GDM1 (cell line): ENCODE measurements around the gene CFAP45.
A peak's percentile ranks its signal among the peaks of the same experiment; 100 is the strongest.
"Not testable (repeated sequence)": the region's sequence is repeated elsewhere in the genome, so short reads cannot be mapped to it uniquely, and the experiment has no call there.

ENCODE experiments used
- DNase-seq: peaks from one replicate; lab custom pipeline; 2025; lab: John Stamatoyannopoulos, UW

Gene CFAP45

DNA sequence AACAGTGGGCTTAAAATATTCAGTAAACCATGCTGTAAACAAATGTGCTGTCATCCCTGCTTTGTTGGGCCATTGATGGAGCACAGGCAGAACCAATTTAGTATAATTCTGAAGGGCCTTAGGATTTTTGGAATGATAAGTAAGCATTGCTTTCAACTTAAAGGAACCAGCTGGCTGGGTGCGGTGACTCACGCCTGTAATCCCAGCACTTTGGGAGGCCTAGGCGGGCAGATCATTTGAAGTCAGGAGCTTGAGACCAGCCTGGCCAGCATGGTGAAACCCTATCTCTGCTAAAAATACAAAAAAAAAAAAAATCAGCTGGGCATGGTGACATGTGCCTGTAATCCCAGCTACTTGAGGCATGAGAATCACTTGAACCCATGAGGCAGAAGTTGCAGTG is 4.1 kb upstream of the CFAP45 start:
- DNase-seq, result not testable (repeated sequence)

DNA sequence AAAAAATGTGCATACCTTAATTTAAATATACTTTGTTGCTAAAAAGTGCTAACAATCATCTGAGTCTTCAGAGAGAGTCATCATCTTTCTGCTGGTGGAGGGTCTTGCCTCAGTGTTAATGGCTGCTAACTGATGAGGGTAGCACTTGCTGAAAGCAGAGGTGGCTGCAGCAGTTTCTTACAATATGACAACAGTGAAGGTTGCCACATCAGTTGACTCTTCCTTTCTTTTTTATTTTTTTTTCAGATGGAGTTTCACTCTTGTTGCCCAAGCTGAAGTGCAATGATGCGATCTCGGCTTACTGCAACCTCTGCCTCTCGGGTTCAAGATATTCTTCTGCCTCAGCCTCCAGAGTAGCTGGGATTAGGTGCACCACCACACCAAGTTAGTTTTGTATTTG is 2.6 kb upstream of the CFAP45 start:
- DNase-seq, result no peak

DNA sequence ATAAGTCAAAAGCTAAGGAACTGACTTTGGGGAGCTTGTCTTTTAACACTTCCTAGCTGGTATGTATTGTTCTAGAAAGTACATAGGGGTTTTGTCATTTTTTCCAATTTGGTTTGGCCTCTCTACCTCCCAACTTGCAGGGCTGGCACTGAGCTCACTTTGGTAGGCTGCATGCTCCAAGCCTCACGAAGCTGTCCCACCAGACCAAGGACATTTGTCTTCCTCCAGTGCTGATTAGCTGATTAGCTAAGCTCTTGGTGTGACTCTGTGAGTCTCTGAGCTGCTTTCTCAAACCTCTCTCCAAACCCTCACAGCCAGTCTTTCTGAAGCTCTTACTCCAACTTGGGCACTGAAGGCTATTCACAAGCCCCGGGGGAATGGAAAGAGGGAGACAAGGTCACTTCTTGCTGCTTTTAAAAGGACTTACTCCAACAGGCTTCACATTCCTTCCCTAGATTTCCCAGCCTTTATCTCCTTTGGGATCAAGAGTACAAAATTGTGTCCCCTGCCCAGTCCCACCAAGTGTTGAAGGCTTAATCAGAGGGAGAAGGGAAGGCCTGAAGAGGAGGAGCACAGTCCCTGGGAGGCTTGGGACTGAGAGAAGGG is 893 bp upstream of the CFAP45 start:
- DNase-seq, result no peak

DNA sequence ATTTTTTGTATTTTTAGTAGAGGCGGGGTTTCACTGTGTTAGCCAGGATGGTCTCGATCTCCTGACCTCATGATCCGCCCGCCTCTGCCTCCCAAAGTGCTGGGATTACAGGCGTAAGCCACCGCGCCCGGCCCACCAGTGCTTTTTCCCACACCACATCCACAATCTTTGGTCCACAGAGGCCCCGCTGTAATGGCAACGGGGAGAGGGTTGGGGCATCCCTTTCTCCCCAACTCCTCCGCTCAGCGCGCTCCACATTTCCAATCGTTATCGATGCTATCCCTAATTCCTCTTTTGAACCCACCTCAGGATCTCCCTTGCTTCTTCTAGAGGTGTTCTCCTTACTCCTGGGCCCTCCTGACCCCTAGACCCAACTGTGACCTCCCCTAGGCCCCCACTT is 331 bp downstream of the CFAP45 start:
- not testable (repeated sequence) for DNase-seq

DNA sequence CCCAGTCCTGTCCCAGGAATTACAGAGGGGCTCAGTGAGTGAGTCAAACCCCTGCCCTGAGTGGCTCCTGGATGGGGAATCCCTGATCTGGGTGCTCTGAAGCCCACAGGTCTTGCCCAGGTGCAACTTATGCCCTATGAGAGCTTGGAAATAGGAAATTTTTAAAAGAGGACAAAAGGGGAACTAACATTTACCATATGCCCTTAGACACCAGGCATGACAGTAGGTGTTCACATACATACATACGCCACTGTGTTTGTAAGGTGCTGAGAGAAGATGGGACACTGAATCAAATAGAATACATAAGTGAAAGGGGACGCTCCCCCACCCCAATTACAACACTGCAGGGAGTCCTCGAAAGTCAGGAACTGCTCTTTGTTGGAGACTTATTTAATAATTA is 1.4 kb downstream of the CFAP45 start:
- no peak for DNase-seq

DNA sequence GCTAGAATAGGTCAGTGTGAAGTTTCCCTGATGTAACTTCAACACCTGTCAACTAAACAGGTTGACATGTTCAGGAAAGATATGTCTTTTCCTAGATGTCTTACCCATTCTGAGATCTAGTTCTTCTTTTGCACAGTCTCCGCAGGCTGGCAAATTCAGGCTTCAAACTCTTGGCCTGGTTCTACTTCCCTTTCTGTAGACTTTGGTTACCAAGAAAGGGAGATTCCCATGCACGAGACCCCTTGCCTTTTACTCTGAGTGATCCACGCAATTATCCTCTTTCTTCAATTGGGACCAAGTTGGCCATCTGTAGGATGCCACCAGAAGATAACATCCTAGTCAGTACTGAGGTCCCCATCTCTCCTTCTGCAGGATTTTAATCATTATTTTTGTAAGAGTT is 2.0 kb downstream of the CFAP45 start:
- peak; percentile 49 for DNase-seq

DNA sequence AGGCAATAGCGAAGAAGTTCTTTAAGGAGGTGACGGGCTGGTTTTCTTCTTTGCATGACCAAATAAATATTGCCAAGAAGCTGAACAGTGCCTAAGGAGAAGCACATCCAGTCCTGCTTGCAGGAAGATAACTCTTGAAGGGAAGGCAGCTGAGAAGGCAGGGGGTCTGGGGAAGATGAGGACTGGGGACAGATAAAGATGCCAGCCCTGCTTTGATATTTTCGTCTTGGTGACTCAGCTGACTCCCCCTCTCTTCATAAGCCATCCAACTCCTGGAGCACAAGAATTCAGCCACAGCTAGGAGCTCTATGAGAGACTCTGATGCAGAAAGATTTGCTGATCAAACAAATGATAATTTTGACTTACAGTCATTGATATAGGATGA is 3.4 kb downstream of the CFAP45 start:
- no peak for DNase-seq

DNA sequence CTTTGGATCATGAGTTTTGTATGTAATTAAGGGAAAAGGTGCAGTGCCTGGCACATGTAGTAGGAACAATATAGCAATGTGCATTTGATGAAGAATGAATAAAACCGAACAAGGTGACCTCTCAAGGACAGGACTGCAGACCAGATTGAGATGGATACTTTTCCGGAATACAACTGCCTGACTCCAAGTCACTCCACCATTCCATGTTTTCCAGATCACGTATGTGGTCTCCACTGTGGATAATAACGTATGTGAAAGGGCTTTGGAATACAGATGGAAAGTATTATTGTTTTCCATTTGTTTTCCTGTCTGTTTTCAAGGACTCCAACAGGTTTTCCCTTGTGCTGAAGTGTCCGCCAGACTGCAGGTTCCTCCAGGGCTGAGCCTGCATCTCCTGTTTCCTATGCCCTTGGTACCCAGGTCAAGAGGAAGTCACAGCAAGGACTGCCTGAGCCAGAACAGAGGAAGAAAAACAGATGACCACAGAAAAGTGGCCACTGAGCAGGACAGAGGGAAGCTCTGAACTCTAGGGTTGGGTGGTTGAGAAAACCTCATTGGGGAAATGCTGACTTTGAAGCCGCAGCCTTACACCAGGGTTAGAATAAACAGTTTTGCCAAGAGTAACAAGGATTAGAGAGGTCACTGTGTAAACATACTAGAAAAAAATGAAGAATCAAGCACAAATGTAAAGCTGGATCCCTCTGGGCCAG is 4.0 kb downstream of the CFAP45 start:
- DNase-seq, result no peak

DNA sequence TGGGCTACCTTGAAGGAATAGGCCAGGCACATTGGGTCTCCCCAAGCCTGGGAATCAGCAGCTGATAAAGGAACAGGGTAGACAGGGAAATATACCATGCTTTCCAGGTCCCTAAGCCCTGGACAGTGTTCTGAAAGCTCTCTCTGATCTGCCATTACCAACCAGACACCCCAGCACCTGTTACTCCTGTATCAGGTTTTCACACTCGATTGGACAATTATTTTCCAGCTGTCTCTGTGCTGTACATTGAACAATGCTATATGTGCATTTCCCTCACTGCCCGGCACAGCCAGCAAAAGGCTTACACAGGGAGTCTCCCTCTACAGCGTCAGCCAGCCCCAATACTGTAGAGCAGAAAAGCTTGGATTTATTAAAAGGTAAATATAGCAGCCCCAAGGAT is 4.7 kb downstream of the CFAP45 start:
- no peak for DNase-seq

DNA sequence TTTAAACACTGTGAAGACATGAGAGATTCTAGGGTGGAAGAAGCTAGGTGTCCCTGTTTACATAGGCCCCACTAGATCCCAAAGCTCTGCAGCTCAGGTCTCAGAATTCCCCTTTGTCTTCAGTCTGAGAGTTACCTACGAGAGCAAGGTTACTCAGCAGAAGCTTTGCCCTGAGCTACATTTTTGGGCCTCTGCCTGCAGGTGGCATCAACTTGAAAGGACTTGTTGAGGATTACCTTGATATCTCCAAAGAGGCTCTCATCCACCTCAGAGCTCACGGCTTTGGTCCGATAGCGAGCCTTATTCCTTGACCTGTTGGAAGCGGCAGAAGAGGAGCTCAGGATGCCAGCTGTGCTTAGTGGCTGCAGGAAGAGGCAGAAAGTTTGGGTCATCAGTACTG is 7.0 kb downstream of the CFAP45 start:
- DNase-seq, result no peak

DNA sequence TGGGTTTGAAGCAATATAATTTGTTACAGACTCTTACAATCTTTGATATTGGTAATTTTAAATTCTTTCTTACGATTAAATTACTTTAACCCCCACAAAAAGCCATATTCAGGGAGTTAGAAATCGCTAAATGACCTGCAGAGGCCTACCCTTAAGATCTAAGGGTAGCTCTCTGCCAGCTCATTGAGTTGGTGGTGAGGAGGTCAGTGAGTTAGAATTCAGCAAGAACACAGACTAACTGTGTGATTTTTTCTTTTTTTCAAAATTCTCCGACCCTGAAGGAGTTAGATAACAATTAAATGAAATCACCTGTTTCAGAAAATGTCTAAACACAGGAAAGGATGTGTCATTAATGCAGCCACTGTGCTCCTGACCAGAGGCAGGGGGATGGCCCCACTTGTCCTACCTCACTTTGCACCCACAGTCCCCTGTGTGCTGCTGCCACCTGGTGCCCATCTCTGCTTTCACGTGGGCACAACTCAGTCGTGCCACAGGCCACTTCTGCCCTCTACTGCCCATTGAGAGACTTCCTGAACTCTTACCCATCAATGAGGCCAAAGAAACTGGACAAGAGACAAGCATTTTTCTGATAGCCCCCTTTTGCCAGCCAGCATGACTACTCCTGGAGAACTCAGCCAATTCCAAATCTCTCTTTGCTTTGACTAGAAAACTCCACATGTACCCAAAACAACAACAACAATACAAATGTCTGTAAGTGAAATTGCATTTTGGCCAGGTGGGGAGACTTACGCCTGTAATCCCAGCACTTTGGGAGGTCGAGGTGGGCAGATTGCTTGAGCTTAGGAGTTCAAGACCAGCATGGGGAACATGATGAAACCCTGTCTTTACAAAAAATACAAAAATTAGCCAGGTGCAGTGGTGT is 8.4 kb downstream of the CFAP45 start:
- peak; percentile 74 for DNase-seq

DNA sequence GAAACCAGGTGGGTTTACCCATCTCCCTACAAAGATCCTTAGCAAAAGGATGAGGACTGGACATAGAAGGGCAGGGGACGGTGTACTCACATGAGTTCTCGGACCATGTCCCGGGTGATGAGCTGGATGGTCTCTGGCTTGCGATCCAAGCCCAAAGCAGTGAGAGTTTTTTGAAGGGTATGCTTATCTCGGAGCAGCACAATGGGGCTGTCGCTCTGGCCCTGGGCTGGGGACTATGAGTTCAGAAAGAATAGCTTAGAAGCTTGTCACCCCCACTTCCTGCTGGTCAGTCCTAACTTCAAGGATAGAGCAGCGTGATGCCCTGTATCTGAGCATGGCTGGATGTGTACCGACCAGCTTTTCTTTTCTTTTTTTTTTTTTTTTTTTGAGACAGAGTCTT is 9.6 kb downstream of the CFAP45 start:
- DNase-seq, result no peak

DNA sequence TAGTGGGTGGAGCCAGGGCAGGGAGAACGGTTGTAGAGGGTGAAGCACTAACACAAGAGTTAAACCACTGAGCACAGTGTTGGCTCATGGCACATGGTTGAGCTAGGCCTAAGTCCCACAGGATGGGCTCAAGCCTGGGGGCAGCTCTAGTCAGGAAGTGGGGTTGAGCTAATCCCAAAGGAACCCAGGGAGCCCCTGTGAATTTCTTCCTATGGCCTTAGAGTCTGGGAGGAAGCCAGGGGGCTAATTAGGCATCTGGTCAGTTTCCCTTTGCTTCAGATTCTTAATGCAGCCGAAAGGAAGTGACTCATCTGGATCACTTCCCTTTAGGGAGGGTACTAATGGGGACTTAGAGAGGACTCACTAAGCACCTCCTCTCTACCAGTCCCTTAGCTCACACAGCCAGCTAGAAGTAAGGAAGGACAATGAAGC is 10.1 kb downstream of the CFAP45 start:
- DNase-seq, result peak; percentile 41

DNA sequence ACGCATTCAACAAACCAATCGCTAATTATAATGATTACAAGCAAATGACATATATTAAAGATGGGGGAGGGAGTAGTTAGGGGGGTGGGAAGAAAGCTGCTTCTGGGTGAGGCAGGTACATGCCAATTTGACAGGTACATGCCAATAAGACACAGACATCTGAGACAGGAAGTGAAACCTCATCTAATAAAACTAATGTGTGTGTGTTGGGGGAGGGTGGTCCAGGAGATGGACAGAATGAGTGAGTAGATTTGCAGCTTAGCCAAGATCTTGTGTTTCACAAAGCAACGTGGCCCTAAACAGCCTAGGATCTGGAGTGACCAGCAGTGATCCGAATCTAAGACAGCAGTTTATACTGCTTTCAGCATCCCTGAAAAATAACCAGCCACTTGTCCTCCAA is 10.8 kb downstream of the CFAP45 start:
- DNase-seq, result no peak

DNA sequence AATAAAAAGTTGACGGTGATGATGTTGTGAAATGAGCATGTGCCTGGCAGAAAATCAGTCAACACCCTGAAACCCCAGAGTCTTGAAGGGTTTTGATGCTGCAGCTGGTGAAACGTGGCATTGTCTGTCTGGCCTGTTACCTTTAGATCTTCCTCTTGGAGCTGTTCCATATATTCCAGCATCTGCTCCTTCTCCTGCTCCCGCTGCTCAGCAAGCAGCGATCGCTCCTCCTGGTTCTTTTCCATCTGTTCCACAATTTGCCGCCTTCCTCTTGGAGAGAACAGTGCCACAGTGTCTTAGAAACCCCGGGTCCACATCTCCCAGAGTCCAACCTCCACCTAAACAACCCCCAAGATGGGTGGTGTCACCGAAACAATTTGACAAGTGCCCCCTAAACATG is 15.7 kb downstream of the CFAP45 start:
- no peak for DNase-seq

DNA sequence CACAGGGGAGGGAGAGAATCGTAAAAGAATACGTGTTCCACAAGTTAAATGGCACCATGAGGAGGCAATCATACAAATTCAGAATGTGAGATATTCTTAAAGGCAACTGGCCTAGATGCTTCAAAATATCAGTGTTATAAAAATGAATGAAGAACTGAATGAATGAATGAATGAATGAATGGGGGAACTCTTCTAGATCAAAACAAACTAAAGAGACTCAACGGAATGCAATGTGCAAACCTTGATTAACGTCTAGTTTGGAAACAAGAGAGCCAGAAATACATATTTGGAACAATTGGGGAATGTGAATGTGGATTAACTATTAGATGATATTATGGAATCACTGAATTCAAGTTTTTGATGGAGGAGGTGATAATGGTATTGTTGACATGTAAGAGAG is 16.8 kb downstream of the CFAP45 start:
- DNase-seq, result no peak

DNA sequence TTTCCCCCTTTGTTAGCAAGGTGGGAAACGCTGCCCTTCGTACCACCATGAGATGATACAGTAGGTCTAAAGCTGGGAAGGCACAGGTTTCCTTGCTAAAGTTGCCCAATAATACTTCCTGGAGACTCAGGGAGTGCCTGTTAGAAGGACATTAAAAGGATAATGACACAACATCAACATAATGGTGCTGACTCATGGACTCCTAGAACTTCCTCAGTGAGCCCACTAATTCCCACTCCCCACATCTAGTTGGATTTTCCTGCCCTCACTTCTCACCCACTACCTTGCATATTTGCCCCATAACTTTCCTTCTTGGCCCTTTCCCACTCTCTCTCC is 17.5 kb downstream of the CFAP45 start:
- DNase-seq, result no peak

DNA sequence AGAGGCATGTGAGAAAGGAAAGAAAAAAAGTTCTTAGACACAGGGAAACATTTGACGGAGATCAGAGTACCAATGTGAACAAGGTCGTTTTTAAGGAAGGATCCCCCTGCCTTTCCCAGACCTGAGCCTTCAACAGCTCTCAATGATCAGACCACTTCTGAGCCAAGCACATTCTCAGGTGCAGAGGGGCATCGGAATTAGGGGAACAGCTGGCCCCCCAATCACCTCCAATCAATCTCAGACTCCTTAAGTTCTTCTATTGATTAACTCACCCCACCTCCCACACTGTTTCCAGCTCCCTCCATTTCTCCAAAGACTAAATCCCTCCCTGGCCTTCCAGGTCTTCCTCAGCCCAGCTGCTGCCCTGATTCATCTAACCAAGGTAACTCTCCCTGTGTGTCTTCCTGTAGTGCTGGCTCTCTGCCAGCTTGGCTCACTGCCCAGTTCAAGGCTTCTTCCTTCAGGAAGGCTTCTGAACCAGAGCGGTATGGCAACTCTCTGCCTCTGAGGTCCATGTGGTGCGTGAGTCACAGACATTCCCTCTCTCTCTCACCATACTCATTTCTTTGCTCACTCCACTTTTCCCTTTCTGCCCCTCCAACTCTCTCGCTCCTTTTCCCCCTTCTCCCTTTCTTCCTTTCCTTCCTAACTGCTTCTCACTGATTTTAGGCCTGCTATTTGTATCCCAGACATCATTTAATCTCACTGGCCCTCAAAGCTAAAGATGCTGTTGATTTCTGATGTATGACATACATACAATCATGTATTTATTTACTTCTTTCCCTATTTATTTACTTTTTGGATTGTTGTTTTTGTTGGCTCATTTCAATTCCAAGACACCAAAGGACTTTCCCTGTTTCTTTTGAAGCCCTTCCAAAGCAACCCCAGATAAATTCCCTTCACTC is 18.1 kb downstream of the CFAP45 start:
- DNase-seq, result no peak

DNA sequence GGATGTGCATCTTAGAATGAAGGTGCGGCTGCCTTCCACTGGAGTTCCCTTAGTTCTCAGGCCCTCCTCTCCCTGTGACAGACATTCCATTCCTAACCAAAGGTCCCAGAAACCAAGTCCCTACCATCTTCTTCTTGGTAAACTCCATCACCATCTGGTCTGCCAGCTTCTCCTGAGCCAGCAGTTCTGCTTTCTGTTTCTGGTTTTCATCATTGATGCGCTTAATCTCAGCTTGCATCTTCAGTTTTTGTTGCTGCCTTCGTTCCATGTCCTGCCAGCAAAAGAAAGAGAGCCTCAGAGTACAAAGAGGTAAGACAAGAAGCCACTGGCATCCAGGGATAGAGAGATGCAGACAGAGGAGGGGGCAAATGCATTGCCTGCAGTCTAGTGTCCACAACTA is 19.5 kb downstream of the CFAP45 start:
- no peak for DNase-seq

DNA sequence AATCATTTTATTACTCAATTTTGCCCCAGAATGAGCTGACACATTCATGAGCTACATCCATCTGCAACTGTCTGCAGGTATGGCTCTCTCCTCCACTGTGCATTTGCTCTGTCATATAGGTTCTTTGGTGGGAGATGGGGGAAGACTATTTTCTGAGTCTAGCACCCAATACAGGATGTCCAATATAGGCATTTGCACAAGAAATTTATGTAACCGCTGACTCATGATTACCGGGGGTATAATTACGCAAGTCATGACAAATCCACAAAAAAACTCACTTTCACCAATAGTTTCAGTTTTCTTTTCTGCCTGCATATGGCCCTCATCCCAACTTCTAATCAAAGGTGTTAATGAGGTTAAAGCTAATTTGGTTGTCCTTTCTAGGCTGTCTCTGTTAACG is 20.0 kb downstream of the CFAP45 start:
- no peak for DNase-seq

DNA sequence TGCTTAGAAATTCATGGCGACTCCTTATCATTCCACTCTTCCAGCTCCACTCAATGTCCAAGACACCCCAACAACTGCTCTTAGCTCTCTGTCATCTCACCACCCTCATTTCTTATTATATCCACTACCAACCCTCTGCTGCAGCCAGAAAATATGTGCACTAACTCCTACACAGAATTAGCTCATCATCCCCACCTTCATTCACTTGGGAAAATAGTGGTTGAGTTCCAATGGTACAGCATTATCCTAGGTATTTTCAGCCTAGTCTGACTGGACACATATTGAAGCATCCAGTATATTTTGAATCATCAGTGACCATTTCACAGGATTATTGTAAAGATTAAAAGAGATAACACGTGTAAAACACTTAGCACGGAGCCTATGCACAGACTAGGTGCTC is 20.8 kb downstream of the CFAP45 start:
- no peak for DNase-seq
